Spleen (tissue), 11 donors: Measurements from ENCODE around the gene ARID3A. TPM values are rescaled to one million over a fixed set of nuclear protein-coding genes. Genes with fewer than 3 reads are reported as not detected.
A peak's percentile ranks its signal among the peaks of the same experiment; 100 is the strongest.

Experiments used
- DNase-seq: peaks from one replicate; pipeline ENCODE4 v3.0.0-alpha.2; 2020
- H3K27ac ChIP-seq, 8 donors: fragments of 200-600 bp; sonication (generic) in 7 of 8; 1 replicate in 4 of 8; 2 replicates in 4 of 8; pipeline versions ENCODE4 v1.5.0 to v1.8.0; 2016 to 2021; ENCODE audit warnings: inconsistent platforms in 4 of 8, mild to moderate bottlenecking in 4 of 8, moderate library complexity in 1 of 8
- H3K27me3 ChIP-seq, 7 donors: fragments of 200-600 bp; sonication (generic) in 6 of 7; replicated peaks in 1 of 7; 1 replicate in 4 of 7; 2 replicates in 3 of 7; pipeline versions ENCODE4 v1.5.0 to v1.8.0; 2016 to 2021; ENCODE audit warnings: inconsistent platforms in 3 of 7, mild to moderate bottlenecking in 1 of 7
- H3K36me3 ChIP-seq, 6 donors: fragments of 200-600 bp; sonication (generic) in 5 of 6; 1 replicate in 4 of 6; 2 replicates in 2 of 6; pipeline versions ENCODE4 v1.5.0 to v1.8.0; 2016 to 2021; ENCODE audit warnings: inconsistent platforms in 2 of 6
- H3K4me1 ChIP-seq, 6 donors: fragments of 200-600 bp; sonication (generic) in 5 of 6; 1 replicate in 3 of 6; 2 replicates in 3 of 6; pipeline versions ENCODE4 v1.5.0 to v1.8.0; 2016 to 2021; ENCODE audit warnings: inconsistent platforms in 3 of 6
- H3K4me3 ChIP-seq, 8 donors: fragments of 200-600 bp; sonication (generic) in 7 of 8; 1 replicate in 4 of 8; 2 replicates in 4 of 8; pipeline versions ENCODE4 v1.5.0 to v1.8.0; 2016 to 2021; ENCODE audit warnings: inconsistent platforms in 4 of 8, mild to moderate bottlenecking in 4 of 8, moderate library complexity in 2 of 8
- H3K9me3 ChIP-seq, 8 donors: fragments of 200-600 bp; sonication (generic) in 7 of 8; 1 replicate in 4 of 8; 2 replicates in 4 of 8; pipeline versions ENCODE4 v1.5.0 to v1.8.0; 2016 to 2021; ENCODE audit warnings: inconsistent platforms in 4 of 8
- CTCF ChIP-seq, 11 experiments: fragments of 200-600 bp in 7 of 11; fragments of 450-650 bp in 4 of 11; sonication (generic) in 4 of 11; IDR thresholded peaks in 8 of 11; conservative IDR thresholded peaks in 3 of 11; 1 replicate in 7 of 11; 2 replicates in 4 of 11; pipeline versions ENCODE4 v1.4.0 to v1.8.0; 2016 to 2021; ENCODE audit warnings: antibody characterized with exemption in 11 of 11, inconsistent platforms in 4 of 11, mild to moderate bottlenecking in 1 of 11
- POLR2A ChIP-seq, 3 donors: fragments of 450-650 bp; IDR thresholded peaks; one replicate each; pipeline ENCODE4 v1.5.1; 2017; ENCODE audit warnings: antibody characterized with exemption in 3 of 3, mild to moderate bottlenecking in 1 of 3
- POLR2AphosphoS5 ChIP-seq, 3 donors: sonication (generic); formaldehyde crosslinking; IDR thresholded peaks; one replicate each; pipeline ENCODE4 v1.5.1; 2017; ENCODE audit warnings: antibody characterized with exemption in 3 of 3
- WGBS, 5 donors: extraction: QIAGEN DNeasy Blood & Tissue Kit in 3 of 5; methylation state at CpG; one replicate each; pipeline versions ENCODE4 v1.1.5 to v1.1.7; 2013 to 2018; 5-methylcytosine and 5-hydroxymethylcytosine counted together
- intact Hi-C: fragments of 100-400 bp; cut with DNase I; formaldehyde crosslinking; loops from one replicate; pipeline ENCODE4 v1.15.0; 2023; ENCODE audit warnings: low total_unique reads
- polyA plus RNA-seq, 3 donors: library from polyadenylated mRNA; stranded (reverse); fragments of 200-250 nt; gene quantifications; one replicate each; pipeline ENCODE4 v1.2.1, GENCODE V29; 2013
- total RNA-seq, 7 donors: library from RNA; depleted of rRNA in 3 of 7; stranded (reverse); fragments of >200 nt in 3 of 7; fragmentation: NEBNext Ultra II Directional in 4 of 7; extraction: Animal tissue kit (Norgen Biotek cat#: 25700) in 4 of 7; gene quantifications; one replicate each; pipeline versions ENCODE4 v1.1.0 to v1.2.1, GENCODE V29; 2016 to 2021
- donor health status: healthy with polysubstance abuse.
- donor health status: DM: no; HTN: no; CAD: no; lungs with moderate emphysema.
- donor health status: DM: no; HTN: no; CAD: no.
- donor health status: Bipolar disorder and iron deficiency.
- donor health status: healthy.
- donor health status: DM: no; HTN: no; CAD: no.
- donor health status: DM: yes; HTN: yes; CAD: no.

ARID3A gene
- total and polyA plus RNA-seq, 10 donors, result 2.5 to 42.5 (median 17.7) TPM

GRCh38 chr19:979318-979741, 53.5 kb downstream of the ARID3A start:
- no peak for DNase-seq
- Histone ChIP-seq H3K36me3 (peaks cover 0 to 6% (median 0%) of the 10 kb centered on the region in 6 donors), H3K27ac (no peak overlapping the region), H3K4me1 (peaks cover 11 to 29% (median 22%) of the 10 kb centered on the region in 6 donors), H3K27me3 (peaks cover 0 to 6% (median 0%) of the 10 kb centered on the region in 7 donors), H3K9me3 (no peaks in the 10 kb centered on the region), H3K4me3 (no peak overlapping the region)
- TF ChIP-seq POLR2A (IDR thresholded peaks at IDR 0.05) (no peak), POLR2AphosphoS5 (IDR thresholded peaks at IDR 0.05) (peak in 1 of 3 donors; percentile 39), CTCF (IDR thresholded peaks at IDR 0.05 in 8 of 11, conservative IDR thresholded peaks at IDR 0.05 in 3 of 11) (no peak)
- intact Hi-C loops, result no loop called here
- WGBS, 5 donors, result 46 to 86% (median 72%) methylated on average over 13 to 19 of the region's 19 CpGs

GRCh38 chr19:980133-980998, 54.5 kb downstream of the ARID3A start:
- no peak for DNase-seq
- no peaks in the 10 kb centered on the region for H3K36me3 ChIP-seq
- intact Hi-C loops, result loop anchor here (10.0 kb wide), 2 partner anchors 116 to 196 kb away; no protein-coding TSS in a partner anchor
- H3K27me3 ChIP-seq, result peaks cover 0 to 6% (median 0%) of the 10 kb centered on the region in 7 donors
- H3K4me3 ChIP-seq, result no peak overlapping the region
- TF ChIP-seq CTCF (IDR thresholded peaks at IDR 0.05 in 8 of 11, conservative IDR thresholded peaks at IDR 0.05 in 3 of 11) (no peak), POLR2AphosphoS5 (IDR thresholded peaks at IDR 0.05) (peak in 1 of 3 donors; percentile 50)
- H3K9me3 ChIP-seq, result no peaks in the 10 kb centered on the region
- WGBS, 5 donors, result 57 to 65% (median 60%) methylated on average over 21 to 32 of the region's 32 CpGs
- H3K4me1 ChIP-seq, result peaks cover 16 to 39% (median 31%) of the 10 kb centered on the region in 6 donors
- no peak overlapping the region for H3K27ac ChIP-seq

- Histone ChIP-seq H3K4me3 (peak overlapping the region in 5 of 8 donors; percentile 15 to 51 (median 21)), H3K36me3 (peaks cover 0 to 21% (median 11%) of the 10 kb centered on the region in 6 donors), H3K27me3 (peaks cover 0 to 6% (median 0%) of the 10 kb centered on the region in 7 donors), H3K9me3 (no peaks in the 10 kb centered on the region), H3K4me1 (peaks cover 16 to 47% (median 36%) of the 10 kb centered on the region in 6 donors), H3K27ac (peak overlapping the region in 6 of 8 donors; percentile 13 to 89 (median 41))
- peak; percentile 21 to 99 (median 93) for TF ChIP-seq CTCF (IDR thresholded peaks at IDR 0.05 in 8 of 11, conservative IDR thresholded peaks at IDR 0.05 in 3 of 11)
- peak; percentile 32 to 66 (median 58) for TF ChIP-seq POLR2AphosphoS5 (IDR thresholded peaks at IDR 0.05)
- no peak for TF ChIP-seq POLR2A (IDR thresholded peaks at IDR 0.05)
- intact Hi-C loops, result loop anchor here (2.0 to 10.0 kb wide), 3 partner anchors 58 to 198 kb away; no protein-coding TSS in a partner anchor
- peak; percentile 95 for DNase-seq
- 1 to 3% (median 2%) methylated on average over 41 to 46 of the region's 46 CpGs for WGBS, 5 donors
These were observed 56.8 kb downstream of the ARID3A start for GRCh38 chr19:982567-983170.
